GM18909 (cell line): Measurements from ENCODE around the gene ZNF177.
"Not testable (repeated sequence)": the region's sequence is repeated elsewhere in the genome, so short reads cannot be mapped to it uniquely, and the experiment has no call there.

Source experiments
- ATAC-seq: cut with Tn5 transposase; IDR thresholded peaks from one replicate; pipeline ENCODE4 v1.9.1; 2021; ENCODE audit warnings: mild to moderate bottlenecking; ENCODE audit not compliant: unreplicated experiment, poor library complexity

Gene ZNF177

GRCh38 chr19:9362905-9363304 lies at the start of gene ZNF177:
Gene ZNF177 (plus strand): TSS chr19:9363013. CDS start chr19:9378312, 15,299 bp downstream.
- ATAC-seq = no peak

DNA sequence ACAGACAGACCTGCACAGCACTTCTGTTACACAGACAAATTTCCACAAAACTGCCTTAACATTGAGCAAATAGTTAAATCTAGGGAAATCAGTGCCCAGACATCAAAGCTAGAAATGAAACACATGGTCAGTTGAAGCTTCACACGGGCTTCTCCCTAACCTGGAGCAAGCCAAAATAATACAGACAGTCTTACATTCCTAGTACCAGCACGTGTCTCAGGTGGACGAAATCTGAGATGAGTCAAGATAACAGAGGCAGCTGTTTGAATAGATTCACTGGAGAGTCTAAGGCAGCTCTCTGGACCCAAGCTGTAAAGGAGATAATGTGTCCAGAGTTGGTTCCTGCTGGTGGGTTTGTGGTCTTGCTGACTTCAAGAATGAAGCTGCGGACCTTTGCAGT lies 49.1 kb upstream of the ZNF177 start:
- ATAC-seq = no peak

GRCh38 chr19:9321338-9321737 lies 41.5 kb upstream of the ZNF177 start:
- ATAC-seq = no peak

- ATAC-seq = not testable (repeated sequence)
Observed at GRCh38 chr19:9321756-9322155, 41.1 kb upstream of the ZNF177 start.

DNA sequence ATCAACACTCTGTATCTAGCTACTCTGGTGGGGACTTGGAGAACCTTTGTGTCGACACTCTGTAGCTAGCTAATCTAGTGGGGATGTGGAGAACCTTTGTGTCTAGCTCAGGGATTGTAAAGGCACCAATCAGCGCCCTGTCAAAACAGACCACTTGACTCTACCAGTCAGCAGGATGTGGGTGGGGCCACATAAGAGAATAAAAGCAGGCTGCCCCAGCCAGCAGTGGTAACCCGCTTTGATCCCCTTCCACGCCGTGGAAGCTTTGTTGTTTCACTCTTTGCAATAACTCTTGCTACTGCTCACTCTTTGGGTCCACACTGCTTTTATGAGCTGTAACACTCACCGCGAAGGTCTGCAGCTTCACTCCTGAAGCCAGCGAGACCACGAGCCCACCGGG lies 40.6 kb upstream of the ZNF177 start:
- not testable (repeated sequence) for ATAC-seq

- peak; percentile 37 for ATAC-seq
Observed at GRCh38 chr19:9323557-9323918, 39.3 kb upstream of the ZNF177 start.

DNA sequence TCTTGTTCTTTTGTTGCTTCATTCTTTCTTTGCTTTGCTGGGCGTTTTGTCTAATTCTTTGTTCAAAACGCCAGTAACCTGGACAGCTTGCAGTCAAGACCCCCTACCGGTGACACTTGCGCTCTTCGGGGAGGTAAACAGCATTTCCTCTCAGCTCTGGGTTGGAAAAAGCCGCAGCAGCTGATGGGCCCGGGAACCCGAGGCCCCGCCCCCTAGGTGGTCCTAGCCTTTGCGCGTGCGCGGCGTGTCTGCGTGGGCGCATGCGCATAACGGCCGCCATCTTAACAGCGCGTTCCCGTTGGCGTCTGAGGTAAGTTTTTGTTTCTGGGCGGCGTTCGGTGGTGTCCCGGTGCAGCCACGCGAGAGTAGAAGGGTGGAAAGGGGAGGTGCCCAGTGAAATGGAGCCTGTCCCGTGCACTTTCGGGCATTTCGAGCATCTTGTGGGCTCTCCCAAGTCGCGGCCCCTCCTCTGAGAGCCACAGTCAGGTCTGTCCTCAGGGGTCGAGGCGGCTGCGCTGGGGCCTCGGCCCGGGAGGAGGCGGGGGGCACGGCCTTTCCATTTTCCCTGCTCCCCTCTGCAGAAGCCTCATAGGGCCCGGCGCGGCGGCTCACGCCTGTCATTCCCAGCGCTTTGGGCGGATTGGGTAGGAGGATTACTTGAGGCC lies 38.8 kb upstream of the ZNF177 start, which contains the start of gene ZNF559:
ZNF559 (plus strand) TSS at position 261 of the 665 bp plus-strand sequence. CDS start 14,371 bp downstream, outside the sequence.
- peak; percentile 98 for ATAC-seq

- ATAC-seq = no peak
Observed at GRCh38 chr19:9324584-9324962, 38.2 kb upstream of the ZNF177 start.

DNA sequence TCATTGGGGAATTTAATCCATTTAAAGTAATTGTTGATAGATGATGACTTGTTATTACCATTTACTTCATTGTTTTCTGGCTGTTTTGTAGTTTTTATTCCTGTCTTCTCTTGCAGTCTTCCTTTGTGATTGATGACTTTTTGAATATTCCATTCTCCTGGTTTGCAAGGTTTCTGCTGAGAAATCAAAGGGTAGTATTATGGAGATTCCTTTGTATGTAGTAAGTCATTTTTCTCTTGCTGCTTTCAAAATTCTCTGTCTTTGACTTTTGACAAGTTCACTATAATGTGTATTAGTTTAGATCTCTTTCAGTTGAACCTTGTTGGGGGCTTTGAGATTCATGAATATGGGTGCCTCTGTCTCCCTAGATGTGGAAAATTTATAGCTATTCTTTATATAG lies 32.8 kb upstream of the ZNF177 start:
- ATAC-seq = no peak

DNA sequence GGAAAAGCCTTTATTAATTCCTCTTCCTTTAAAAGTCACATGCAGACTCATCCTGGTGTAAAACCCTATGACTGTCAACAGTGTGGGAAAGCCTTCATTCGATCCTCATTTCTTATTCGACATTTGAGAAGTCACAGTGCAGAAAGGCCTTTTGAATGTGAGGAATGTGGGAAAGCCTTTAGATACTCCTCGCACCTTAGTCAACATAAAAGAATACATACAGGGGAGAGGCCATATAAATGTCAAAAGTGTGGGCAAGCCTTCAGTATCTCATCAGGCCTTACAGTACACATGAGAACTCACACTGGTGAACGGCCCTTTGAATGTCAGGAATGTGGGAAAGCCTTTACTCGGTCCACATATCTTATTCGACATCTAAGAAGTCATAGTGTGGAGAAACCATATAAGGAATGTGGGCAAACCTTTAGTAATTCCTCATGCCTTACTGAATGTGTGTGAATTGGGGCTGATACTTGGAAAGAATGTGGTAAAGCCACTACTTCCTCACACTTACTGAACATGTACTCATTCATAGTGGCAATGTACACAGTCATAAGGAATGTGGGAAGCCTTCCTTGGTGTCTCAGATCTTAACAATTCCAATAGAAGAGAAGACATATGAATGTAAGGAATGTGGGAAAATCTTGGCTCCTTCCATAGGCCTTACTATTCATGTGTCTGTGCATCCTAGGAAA lies 20.1 kb upstream of the ZNF177 start:
- no peak for ATAC-seq

DNA sequence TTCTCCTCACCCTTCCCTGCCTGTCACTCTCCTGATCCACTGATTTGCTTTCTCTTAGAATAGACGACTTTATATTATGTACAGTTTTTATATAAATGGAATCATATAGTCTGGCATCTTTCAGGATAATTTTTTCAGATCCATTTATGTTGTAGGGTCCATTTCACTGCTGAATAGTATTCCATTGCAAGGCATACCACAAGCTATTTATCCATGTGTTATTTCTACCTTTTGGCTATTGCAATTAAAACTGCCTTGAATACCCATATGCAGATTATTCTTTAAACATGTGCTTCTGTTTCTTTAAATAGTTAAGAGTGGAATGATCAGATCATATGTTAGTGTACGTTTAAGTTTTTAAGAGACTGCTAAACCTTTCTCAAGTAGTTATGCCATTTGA lies 17.8 kb upstream of the ZNF177 start:
- no peak for ATAC-seq

DNA sequence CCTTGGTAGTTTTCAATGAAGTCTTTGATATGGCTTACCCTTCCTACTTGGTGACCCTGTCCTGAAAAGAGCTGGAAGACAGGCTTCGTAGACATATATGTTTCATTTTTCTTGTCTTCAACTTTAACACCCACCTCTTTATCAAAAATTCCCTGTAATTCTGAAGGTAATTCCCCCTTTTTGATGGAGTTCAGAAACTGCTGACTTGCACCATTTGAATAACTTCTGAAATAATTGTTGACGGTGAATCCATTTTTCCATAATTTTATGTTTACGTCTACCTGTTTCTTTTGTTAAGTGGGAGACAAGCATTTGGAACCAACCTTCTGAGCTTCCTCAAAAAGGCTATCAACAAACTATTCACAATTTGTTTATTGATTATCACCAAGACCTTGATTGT lies 14.6 kb upstream of the ZNF177 start:
- no peak for ATAC-seq

GRCh38 chr19:9348671-9349070 lies 14.1 kb upstream of the ZNF177 start:
- no peak for ATAC-seq

- no peak for ATAC-seq
Observed at GRCh38 chr19:9352505-9352904, 10.3 kb upstream of the ZNF177 start.

DNA sequence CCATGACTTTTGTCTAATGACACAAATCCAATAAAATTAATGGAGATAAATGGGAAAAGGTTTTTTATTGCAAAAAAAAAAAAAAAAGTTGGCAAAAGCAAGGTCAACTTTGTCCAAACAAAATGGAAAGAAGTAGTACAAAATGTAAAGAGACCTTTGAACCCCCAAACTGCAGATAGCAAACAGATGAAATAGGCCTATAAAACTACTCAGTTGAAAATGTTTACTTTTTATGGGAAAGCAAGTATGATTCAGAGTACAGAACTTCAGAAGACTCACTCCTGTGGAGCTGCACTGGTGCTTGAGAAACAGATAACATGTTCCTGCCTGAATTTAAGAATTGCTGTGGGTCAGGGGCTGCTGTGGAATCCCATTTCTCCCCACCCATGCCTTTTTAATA lies 9.8 kb upstream of the ZNF177 start:
- no peak for ATAC-seq

DNA sequence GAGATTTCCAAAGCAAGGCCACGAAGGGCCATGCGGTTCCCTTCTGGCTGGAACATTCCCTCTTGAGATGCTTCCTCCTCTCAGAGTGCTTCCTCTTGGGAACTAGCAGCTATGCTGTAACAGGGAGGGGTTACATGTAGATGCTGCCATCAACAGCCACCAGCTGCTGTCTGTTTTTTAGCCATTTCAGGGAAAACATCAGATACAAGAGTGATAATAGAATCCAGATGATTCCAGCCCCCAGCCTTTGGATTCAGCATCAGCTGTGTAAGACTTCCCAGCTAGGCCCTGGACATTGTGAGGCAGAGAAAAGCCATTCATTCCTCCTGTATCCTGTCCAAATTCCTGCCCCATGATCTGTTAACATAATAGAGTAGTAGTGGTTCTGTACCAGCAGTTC lies 8.2 kb upstream of the ZNF177 start:
- ATAC-seq = no peak

DNA sequence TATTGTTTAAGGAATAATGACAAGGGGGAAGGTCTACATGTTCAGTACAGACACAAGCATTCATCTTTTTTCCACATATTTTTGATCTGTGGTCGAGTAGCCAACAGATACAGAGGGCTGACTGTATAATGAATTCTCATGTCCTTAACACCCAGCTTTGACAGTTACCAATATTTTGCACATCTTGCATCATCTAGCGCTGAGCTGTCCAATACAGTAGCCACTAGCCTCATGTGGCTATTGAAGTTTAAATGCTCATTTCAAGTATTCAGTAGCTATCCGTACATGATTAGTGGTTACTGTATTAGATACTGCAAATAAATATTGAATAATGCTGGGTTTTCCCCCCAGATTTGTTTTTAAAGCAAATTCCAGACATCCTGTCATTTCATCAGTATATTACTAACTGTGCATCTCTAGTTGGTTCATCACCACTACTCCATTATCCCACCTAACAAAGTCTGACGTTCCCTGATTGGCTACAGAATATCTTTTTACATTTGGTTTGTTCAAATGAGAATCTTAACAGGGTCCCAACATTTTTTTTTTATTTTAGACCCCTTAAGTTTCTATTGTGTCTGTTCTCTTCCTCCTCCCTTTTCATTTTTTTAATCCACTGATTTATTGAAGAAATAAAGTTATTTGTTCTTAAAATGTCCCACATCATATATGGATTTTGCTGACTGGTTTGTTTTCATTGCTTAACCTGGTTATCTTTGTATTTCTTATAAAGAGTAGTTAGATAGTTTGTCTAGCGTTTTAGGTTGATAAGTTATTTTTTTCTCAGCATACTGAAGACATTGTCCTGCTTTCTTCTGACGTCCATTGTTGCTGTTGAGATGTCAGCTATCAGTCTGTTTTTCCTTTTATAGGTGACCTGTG lies 8.2 kb downstream of the ZNF177 start:
- ATAC-seq = no peak

DNA sequence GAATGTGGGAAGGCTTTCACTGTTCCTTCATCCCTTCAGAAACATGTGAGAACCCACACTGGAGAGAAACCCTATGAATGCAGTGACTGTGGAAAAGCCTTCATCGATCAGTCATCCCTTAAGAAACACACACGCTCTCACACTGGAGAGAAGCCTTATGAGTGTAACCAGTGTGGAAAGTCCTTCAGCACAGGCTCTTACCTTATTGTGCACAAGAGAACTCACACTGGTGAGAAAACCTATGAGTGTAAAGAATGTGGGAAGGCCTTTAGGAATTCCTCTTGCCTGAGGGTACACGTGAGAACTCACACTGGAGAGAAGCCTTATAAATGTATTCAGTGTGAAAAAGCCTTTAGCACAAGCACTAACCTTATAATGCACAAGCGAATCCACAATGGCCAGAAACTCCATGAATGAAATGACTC lies 18.6 kb downstream of the ZNF177 start:
- ATAC-seq = no peak

DNA sequence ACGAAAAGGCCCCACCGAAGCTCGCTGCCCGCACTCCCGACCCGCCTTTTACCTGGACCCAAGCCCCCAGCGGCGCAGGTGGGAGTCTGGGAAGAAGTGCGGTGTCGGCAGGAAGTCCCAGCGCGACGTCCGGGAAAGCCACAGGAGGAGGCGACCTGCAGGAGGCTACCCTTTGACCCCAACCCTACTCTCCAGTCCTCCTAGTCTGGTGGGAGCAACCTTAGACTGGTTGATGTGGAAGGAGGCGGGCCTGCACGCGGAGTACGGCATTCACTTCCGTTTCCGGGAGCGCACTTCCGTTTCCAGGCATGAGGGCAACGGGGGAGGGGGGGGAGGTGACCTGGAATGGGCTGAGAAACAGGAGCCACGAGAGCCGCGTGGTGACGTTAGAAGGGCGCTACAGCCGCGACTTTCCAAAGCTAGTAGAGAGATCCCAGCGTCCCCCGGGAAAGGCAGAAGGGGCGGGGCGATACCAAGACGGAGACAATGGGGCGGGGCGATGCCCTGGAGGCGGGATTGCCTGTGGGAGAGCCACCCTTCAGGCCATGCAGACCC lies 44.1 kb downstream of the ZNF177 start:
- ATAC-seq = no peak

GRCh38 chr19:9407827-9408226 lies 45.0 kb downstream of the ZNF177 start:
- no peak for ATAC-seq
